Measurements from ENCODE around the gene CNOT6.

The CNOT6 gene

DNA sequence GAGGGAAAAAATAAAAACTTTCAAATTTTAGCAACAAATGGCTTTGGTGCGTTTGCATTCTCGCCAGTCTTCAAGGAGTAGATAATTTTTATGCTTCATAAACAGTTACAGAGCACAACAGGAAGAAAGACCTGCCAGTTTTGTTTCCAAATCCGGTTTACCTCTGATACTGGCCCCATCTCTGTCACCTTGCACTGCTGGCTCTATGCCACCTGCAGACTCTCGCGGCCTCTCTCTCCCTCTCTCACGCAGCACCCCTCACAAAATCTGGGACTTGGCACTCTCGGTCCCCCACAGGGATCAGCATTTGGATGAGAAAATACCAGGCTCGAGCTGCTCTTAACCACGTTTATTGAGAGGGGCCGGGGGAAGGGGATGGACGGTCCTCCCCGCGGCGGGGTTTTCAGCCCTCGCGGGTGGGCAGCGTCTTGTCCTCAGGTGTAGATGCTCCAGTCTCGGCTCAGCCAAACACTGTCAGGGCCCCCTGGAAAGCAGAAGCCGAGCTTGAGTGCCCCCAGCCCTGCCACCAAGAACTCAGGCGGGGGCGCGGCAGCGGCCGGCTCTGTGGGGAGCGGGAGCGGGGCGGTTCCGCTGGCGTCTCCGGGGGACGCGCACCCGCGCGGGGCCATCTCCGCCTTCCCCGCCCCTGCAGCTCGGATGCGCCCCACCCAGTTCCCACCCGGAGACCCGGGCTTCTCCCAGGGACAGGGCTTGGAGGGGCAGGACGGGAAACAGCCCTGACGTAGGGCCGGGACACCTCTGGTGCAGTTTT, 95.8 kb downstream of the CNOT6 start:
- Histone ChIP-seq H3K4me3 (ENCODE audit: low read depth in 1 of 2, low read length in 1 of 2) (no peak overlapping the region), H3K4me1 (ENCODE audit: control insufficient read depth in 1 of 2, insufficient read depth in 1 of 2, low read depth in 1 of 2, low read length in 1 of 2) (peaks cover 19 to 20% of the 10 kb centered on the region in 2 experiments), H3K9me3 (no peaks in the 10 kb centered on the region), H3K36me3 (no peaks in the 10 kb centered on the region), H3K27ac (no peak overlapping the region), H3K27me3 (peaks cover 89% of the 10 kb centered on the region)
- TF ChIP-seq, protein P1, sequence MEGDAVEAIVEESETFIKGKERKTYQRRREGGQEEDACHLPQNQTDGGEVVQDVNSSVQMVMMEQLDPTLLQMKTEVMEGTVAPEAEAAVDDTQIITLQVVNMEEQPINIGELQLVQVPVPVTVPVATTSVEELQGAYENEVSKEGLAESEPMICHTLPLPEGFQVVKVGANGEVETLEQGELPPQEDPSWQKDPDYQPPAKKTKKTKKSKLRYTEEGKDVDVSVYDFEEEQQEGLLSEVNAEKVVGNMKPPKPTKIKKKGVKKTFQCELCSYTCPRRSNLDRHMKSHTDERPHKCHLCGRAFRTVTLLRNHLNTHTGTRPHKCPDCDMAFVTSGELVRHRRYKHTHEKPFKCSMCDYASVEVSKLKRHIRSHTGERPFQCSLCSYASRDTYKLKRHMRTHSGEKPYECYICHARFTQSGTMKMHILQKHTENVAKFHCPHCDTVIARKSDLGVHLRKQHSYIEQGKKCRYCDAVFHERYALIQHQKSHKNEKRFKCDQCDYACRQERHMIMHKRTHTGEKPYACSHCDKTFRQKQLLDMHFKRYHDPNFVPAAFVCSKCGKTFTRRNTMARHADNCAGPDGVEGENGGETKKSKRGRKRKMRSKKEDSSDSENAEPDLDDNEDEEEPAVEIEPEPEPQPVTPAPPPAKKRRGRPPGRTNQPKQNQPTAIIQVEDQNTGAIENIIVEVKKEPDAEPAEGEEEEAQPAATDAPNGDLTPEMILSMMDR (IDR thresholded peaks at IDR 0.05), result no peak

DNA sequence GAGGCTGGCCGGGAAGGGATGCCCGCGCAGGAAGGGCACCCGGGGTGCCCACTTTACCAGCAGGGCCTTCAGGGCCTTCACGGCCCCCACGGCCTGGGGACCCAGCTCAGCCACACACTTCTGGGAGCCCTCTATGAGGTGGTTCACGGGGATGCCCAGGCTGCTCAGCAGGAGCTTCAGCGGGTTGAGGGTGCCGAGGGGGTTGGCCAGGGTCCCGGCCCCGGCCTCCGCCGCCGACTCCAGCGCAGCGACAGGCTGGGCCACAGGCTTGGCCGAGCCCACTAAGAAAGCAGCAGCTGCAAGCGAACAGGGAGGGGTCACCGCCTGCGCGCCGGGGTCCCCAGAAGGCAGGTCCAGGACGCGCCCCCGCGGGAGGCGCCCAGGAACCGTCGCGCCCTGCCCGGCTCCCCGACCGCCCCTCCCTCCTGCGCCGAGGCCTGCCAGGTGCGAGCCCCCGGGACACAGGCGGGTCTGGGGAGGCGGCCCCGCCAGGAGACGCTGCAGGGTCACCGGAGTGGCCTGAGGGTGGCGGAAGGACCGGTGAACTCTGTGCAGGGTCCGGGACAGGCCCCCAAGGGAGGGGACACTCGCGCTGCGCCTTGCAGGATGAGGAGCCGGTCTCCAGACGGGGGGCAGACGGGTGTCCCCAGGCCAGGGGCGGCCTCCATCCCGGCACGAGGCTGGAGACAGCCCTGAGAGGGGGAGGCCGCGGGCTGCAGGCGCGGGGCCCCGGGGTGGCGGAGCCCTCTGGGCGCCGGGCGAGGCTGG, 96.5 kb downstream of the CNOT6 start:
- H3K9me3 ChIP-seq, result no peaks in the 10 kb centered on the region
- H3K27ac ChIP-seq, result no peak overlapping the region
- peak overlapping the region in 1 of 2 experiments; percentile 30 for H3K4me3 ChIP-seq (ENCODE audit: low read depth in 1 of 2, low read length in 1 of 2)
- TF ChIP-seq, protein P1 (IDR thresholded peaks at IDR 0.05), result no peak
- H3K36me3 ChIP-seq, result no peaks in the 10 kb centered on the region
- peaks cover 82% of the 10 kb centered on the region for H3K27me3 ChIP-seq
- peaks cover 19 to 20% of the 10 kb centered on the region in 2 experiments for H3K4me1 ChIP-seq (ENCODE audit: control insufficient read depth in 1 of 2, insufficient read depth in 1 of 2, low read depth in 1 of 2, low read length in 1 of 2)

DNA sequence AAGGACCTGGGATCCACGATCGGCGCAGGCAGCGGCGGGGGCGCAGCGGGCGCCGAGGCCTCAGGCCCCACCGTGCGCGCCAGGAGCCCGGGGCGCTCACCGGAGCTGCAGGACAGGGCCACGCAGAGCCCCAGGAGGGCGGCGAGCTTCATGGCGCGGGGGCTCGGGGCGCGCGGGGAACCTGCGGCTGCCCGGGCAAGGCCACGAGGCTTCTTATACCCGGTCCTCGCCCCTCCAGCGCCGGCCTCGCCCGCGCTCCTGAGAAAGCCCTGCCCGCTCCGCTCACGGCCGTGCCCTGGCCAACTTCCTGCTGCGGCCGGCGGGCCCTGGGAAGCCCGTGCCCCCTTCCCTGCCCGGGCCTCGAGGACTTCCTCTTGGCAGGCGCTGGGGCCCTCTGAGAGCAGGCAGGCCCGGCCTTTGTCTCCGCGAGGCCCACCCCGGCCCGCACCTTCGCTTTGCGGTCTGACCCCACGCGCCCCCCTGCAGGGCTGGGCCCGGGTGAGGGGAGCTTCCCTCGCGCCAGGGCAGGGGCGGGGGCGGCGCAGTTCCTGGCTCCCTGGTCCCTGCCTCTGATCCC, 97.2 kb downstream of the CNOT6 start, which contains the start of gene SCGB3A1:
SCGB3A1 (minus strand) TSS at position 189 of the 577 bp plus-strand sequence; CDS start at position 152, 37 bp downstream.
- Histone ChIP-seq H3K4me3 (ENCODE audit: low read depth in 1 of 2, low read length in 1 of 2) (peak within 1 kb of the TSS in 1 of 2 experiments; percentile 30), H3K4me1 (ENCODE audit: control insufficient read depth in 1 of 2, insufficient read depth in 1 of 2, low read depth in 1 of 2, low read length in 1 of 2) (peaks cover 19 to 20% of the 10 kb centered on the region in 2 experiments), H3K27me3 (peaks cover 75% of the 10 kb centered on the region), H3K9me3 (no peaks in the 10 kb centered on the region), H3K27ac (no peak within 1 kb of the TSS), H3K36me3 (no peaks in the 10 kb centered on the region)
- TF ChIP-seq, protein P1 (IDR thresholded peaks at IDR 0.05), result no peak

DNA sequence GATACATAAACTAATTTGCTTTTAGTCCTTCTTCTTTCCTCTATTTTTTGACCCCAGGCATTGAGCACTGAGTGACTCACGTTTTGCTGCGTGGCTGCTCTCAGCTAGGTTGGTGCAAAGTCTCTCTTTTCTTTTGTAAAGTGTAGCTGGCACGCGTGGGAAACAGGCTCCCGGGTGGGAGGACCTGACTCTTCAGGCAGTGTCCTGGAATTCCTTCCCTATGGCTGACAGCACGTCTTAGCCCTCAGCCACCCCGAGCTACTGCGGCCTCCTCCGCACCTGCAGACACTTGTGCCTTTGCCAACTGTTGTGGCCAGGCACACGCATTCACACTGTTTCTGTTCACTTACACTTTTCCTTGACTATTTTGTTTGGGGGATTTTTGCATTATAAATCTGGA, 98.0 kb downstream of the CNOT6 start:
- H3K4me3 ChIP-seq (ENCODE audit: low read depth in 1 of 2, low read length in 1 of 2), result no peak overlapping the region
- no peaks in the 10 kb centered on the region for H3K9me3 ChIP-seq
- H3K27ac ChIP-seq, result no peak overlapping the region
- H3K36me3 ChIP-seq, result no peaks in the 10 kb centered on the region
- peaks cover 19 to 20% of the 10 kb centered on the region in 2 experiments for H3K4me1 ChIP-seq (ENCODE audit: control insufficient read depth in 1 of 2, insufficient read depth in 1 of 2, low read depth in 1 of 2, low read length in 1 of 2)
- H3K27me3 ChIP-seq, result peaks cover 67% of the 10 kb centered on the region
- TF ChIP-seq, protein P1 (IDR thresholded peaks at IDR 0.05), result no peak

DNA sequence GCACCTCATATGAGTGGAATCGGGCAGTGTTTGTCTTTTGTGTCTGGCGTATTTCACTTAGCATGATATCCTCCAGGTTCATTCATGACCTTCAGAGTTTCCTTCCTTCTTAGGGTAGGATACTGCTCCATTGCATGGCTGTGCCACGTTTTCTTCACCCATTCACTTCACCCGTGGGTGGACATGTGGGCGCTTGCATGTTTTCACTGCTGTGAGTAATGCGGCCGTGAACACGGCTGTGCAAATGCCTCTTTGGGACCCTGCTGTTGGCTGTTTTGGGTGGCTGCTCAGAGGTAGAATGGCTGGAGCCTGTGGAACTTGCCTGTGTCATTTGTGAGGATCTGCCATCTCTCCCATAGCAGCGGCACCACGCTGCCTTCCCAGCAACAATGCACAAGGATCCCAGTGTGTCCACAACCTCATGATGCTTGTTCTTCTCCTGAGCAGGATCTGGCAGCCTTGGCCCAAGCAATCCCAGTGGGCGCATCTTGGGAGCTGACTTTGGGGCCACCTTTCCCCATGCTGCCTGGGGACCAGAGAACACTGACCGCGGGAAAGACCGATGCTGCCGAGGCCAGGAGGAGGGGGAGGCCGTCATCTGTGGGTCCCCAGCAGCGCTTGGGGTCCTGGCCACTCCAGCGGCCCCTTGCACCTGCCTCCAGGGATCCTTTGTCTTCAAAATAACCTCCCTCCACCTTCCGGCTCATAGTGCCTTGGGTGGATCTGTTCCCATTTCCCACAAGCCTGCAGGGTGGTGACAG, 99.4 kb downstream of the CNOT6 start:
- Histone ChIP-seq H3K36me3 (no peaks in the 10 kb centered on the region), H3K4me1 (ENCODE audit: control insufficient read depth in 1 of 2, insufficient read depth in 1 of 2, low read depth in 1 of 2, low read length in 1 of 2) (peaks cover 19 to 20% of the 10 kb centered on the region in 2 experiments), H3K4me3 (ENCODE audit: low read depth in 1 of 2, low read length in 1 of 2) (no peak overlapping the region), H3K9me3 (no peaks in the 10 kb centered on the region), H3K27me3 (peaks cover 53% of the 10 kb centered on the region), H3K27ac (no peak overlapping the region)
- TF ChIP-seq, protein P1 (IDR thresholded peaks at IDR 0.05), result no peak

All from neutrophil (primary cell).